OCI-M2 (cell line): ENCODE measurements around the gene CACNA1G.

Experiments used
- DNase-seq: peaks from one replicate; lab custom pipeline; 2025; ENCODE audit not compliant: unreplicated experiment; lab: John Stamatoyannopoulos, UW

CACNA1G gene

GRCh38 chr17:50630524-50631194, 70.1 kb downstream of the CACNA1G start:
- DNase-seq, result no peak

GRCh38 chr17:50631195-50631907, 70.8 kb downstream of the CACNA1G start:
- no peak for DNase-seq

GRCh38 chr17:50631908-50632571, 71.5 kb downstream of the CACNA1G start:
- DNase-seq, result no peak

GRCh38 chr17:50632637-50633036, 72.1 kb downstream of the CACNA1G start:
- DNase-seq, result no peak

GRCh38 chr17:50633683-50634082, 73.2 kb downstream of the CACNA1G start:
- DNase-seq, result no peak

- DNase-seq, result no peak
Observed at GRCh38 chr17:50634224-50634914, 73.9 kb downstream of the CACNA1G start, which contains the start of gene ABCC3. Gene ABCC3, plus strand, starts transcription at chr17:50634881. Its CDS starts 56 bp downstream, at chr17:50634937.

GRCh38 chr17:50634915-50635731, 74.6 kb downstream of the CACNA1G start:
- DNase-seq, result no peak

- no peak for DNase-seq
Observed at GRCh38 chr17:50635732-50635981, 75.1 kb downstream of the CACNA1G start.

- no peak for DNase-seq
Observed at GRCh38 chr17:50635982-50636803, 75.7 kb downstream of the CACNA1G start.

GRCh38 chr17:50636804-50637195, 76.3 kb downstream of the CACNA1G start:
- DNase-seq, result no peak

GRCh38 chr17:50637829-50638605, 77.5 kb downstream of the CACNA1G start:
- DNase-seq, result no peak

GRCh38 chr17:50638606-50638965, 78.1 kb downstream of the CACNA1G start:
- no peak for DNase-seq

GRCh38 chr17:50638966-50639713, 78.6 kb downstream of the CACNA1G start:
- no peak for DNase-seq

GRCh38 chr17:50640686-50641351, 80.3 kb downstream of the CACNA1G start:
- DNase-seq, result peak; percentile 29

GRCh38 chr17:50641357-50641756, 80.8 kb downstream of the CACNA1G start:
- DNase-seq, result no peak

GRCh38 chr17:50642071-50642721, 81.7 kb downstream of the CACNA1G start:
- no peak for DNase-seq
